Right hindlimb (tissue), 1 donor: Measurements from ENCODE around the gene FNDC1.
"Not testable (repeated sequence)": the region's sequence is repeated elsewhere in the genome, so short reads cannot be mapped to it uniquely, and the experiment has no call there.

Experiments
- DNase-seq: peaks from one replicate; pipeline ENCODE4 v3.0.0-alpha.2; 2018

The FNDC1 gene

DNA sequence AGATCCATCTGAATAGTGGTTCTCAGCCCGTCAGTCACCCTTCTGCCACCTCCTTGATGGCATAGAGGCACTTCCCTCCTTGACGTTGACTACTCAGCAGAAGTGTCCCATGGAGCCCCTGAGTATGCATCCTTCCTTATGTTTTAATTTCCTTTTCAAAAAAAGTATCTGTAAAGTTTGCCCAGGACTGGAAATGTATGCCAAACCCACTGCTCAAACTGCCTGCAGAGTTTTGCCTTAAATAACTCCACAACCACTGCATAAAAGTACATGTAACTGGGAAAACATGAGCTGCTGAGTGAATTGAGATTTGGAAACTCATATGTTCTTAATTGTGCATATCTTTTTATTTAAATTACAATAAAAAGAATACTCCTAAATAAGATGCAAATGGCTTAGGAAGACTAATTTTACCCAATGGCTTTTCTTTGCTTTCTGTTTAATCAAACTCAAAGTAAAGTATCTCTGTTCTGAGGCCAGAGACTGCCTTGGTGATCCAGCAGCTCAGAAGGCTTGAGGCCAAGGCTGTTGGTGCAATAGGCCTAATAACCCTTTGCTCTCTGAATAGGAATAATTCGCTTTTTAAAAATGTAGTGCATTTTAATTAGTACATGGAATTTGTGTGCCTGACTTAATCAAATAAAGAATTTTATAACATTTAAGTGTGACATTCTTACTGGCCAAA lies 90.4 kb downstream of the FNDC1 start:
- no peak for DNase-seq

DNA sequence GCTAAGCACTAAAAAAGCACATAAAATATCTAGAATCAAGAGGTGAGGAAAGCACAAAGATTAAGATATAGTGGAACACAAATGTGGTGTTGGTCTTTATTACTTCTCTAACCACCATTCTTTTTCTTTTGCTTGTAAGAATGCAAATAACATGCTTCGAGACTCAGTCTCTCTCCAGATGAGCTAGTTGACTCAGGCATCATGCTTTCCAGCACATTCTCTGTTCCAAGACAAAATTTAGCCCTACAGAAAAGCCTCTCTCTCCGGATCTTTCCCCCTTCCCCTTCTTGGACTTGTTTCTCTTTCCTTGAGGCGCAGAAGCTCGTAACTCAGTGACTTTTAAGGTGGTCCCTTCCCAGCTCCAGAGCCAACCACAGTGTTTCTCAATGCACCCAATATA lies 91.0 kb downstream of the FNDC1 start:
- no peak for DNase-seq

- DNase-seq, result no peak
These were observed 92.8 kb downstream of the FNDC1 start for GRCh38 chr6:159261995-159262394.

- DNase-seq, result no peak
These were observed 93.4 kb downstream of the FNDC1 start for GRCh38 chr6:159262586-159262985.

- no peak for DNase-seq
These were observed 98.0 kb downstream of the FNDC1 start for GRCh38 chr6:159267165-159267564.

GRCh38 chr6:159268511-159268910 lies 99.3 kb downstream of the FNDC1 start:
- no peak for DNase-seq

DNA sequence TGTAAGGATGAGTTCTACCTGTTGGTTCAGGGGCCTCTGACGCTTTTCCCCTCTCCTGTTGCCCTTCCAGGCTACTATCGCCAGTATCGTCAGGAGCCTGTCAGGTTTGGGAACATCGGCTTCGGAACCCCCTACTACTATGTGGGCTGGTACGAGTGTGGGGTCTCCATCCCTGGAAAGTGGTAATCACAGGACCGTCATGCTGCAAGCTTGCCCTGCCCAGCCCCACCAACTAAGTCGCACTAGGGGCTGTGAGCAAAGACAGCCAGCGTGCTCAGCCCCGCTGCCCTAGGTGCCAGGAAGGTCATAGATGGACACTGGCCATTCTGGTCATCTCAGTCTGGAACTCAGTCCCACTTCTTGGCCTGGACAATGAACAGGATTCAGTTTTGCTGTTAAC lies 102.1 kb downstream of the FNDC1 start:
- no peak for DNase-seq

DNA sequence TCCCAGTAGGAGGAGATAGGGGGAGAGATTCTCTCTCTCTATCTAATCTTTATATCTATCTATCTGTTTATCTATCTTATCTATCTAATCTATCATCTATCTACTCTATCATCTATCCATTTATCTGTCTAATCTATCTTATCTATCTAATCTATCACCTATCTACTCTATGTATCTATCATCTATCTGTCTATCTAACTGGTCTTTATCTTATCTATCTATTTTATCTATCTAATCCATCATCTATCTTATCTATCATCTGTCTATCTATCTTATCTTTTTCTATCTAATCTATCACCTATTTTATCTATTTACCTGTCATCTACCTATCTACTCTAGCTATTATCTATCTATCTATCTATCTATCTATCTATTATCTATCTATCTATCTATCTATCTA lies 109.4 kb downstream of the FNDC1 start:
- no peak for DNase-seq

- DNase-seq, result no peak
These were observed 110.6 kb downstream of the FNDC1 start for GRCh38 chr6:159279790-159280277.

GRCh38 chr6:159282421-159282820 lies 113.2 kb downstream of the FNDC1 start:
- DNase-seq, result no peak

DNA sequence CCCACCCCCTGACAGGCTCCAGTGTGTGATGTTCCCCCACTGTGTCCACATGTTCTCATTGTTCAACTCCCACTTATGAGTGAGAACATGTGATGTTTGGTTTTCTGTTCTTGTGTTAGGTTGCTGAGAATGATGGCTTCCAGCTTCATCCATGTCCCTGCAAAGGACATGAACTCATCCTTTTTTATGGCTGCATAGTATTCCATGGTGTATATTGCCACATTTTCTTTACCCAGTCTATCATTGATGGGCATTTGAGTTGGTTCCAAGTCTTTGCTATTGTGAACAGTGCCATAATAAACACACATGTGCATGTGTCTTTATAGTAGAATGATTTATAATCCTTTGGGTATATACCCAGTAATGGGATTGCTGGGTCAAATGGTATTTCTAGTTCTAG lies 115.5 kb downstream of the FNDC1 start:
- DNase-seq, result not testable (repeated sequence)

GRCh38 chr6:159298840-159299239 lies 129.6 kb downstream of the FNDC1 start:
- no peak for DNase-seq

- no peak for DNase-seq
These were observed 130.4 kb downstream of the FNDC1 start for GRCh38 chr6:159299566-159299965.

GRCh38 chr6:159301277-159301676 lies 132.1 kb downstream of the FNDC1 start:
- DNase-seq, result no peak

GRCh38 chr6:159301810-159302593 lies 132.8 kb downstream of the FNDC1 start:
- DNase-seq, result no peak

DNA sequence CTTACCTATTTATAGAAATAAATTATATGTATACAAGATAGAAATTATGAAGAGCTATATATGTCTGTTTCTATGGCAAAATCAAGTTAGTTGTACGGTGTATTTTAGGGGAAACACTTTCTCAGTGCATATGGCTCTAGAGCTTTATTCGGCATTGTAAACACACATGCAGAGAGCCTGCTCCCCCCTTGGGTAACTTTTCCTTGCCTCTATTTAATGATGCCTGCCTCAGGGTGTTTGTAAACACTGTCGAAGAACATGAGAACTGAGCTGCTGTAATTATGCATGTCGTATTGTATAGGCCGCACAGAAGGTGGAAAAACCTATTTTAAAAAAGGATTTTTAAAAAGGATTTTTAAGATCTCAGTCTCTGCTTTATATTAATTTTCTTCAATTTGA lies 133.4 kb downstream of the FNDC1 start:
- DNase-seq, result no peak

GRCh38 chr6:159303159-159303558 lies 134.0 kb downstream of the FNDC1 start:
- DNase-seq, result no peak

- DNase-seq, result no peak
These were observed 134.6 kb downstream of the FNDC1 start for GRCh38 chr6:159303784-159304183.

GRCh38 chr6:159304641-159305040 lies 135.4 kb downstream of the FNDC1 start:
- no peak for DNase-seq

GRCh38 chr6:159305159-159305558 lies 136.0 kb downstream of the FNDC1 start:
- DNase-seq, result no peak

DNA sequence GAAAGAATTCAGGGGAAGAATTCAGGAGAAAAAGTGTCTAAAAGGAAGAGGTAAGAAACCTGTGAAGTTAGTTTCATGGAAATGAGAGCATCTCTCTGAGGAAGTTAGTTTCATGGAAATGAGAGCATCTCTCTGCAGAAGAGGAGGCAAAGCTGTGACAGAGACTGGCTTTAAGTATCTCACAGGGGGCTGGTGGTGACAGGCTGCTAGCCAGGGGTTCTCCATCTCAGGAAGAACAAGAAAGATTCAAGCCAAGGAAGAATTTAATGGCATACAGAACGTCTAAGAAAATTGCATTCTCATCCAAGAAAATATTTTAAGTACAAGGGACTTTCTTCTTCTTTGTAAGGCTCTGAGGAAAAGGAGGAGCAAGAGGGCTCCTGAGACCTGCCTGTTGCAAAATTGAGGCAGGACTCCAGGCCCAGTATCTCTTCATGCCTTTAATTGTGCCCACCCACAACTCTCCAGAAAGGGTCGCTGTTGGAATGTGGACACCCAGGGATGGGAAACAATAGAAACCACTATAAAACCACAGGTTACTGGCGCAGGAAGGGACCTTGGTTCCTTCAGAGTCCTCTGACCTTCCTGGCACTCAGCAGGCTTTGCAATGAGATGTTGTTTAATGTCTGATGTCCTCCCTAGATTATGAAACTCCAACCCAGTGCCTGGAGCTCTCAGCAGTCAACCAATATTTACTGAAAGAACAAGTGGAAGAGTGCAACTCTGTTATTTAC lies 136.8 kb downstream of the FNDC1 start:
- no peak for DNase-seq

- DNase-seq, result no peak
These were observed 138.1 kb downstream of the FNDC1 start for GRCh38 chr6:159307246-159307790.

GRCh38 chr6:159308198-159308597 lies 139.0 kb downstream of the FNDC1 start:
- no peak for DNase-seq
